HG03432 (cell line): ENCODE results near the gene PTDSS2.
"Not testable (repeated sequence)": the region's sequence is repeated elsewhere in the genome, so short reads cannot be mapped to it uniquely, and the experiment has no call there.

ENCODE experiments used
- ATAC-seq: cut with Tn5 transposase; IDR thresholded peaks from one replicate; pipeline ENCODE4 v1.9.1; 2021; ENCODE audit warnings: mild to moderate bottlenecking, moderate library complexity; ENCODE audit not compliant: unreplicated experiment

The PTDSS2 gene

GRCh38 chr11:429931-430456 is 20.1 kb upstream of the PTDSS2 start:
- ATAC-seq = no peak

GRCh38 chr11:431921-432320 is 18.2 kb upstream of the PTDSS2 start:
- no peak for ATAC-seq

- ATAC-seq = no peak
Observed at GRCh38 chr11:432501-433100, 17.5 kb upstream of the PTDSS2 start.

- ATAC-seq = no peak
Observed at GRCh38 chr11:433111-433510, 17.0 kb upstream of the PTDSS2 start.

- no peak for ATAC-seq
Observed at GRCh38 chr11:433641-434040, 16.4 kb upstream of the PTDSS2 start.

GRCh38 chr11:434496-434895 is 15.6 kb upstream of the PTDSS2 start:
- no peak for ATAC-seq

- not testable (repeated sequence) for ATAC-seq
Observed at GRCh38 chr11:434999-435740, 14.9 kb upstream of the PTDSS2 start.

GRCh38 chr11:437228-437870 is 12.7 kb upstream of the PTDSS2 start:
- no peak for ATAC-seq

- no peak for ATAC-seq
Observed at GRCh38 chr11:438101-438844, 11.8 kb upstream of the PTDSS2 start.

GRCh38 chr11:439315-440064 is 10.6 kb upstream of the PTDSS2 start:
- no peak for ATAC-seq

GRCh38 chr11:440065-441042 is 9.7 kb upstream of the PTDSS2 start:
- no peak for ATAC-seq

GRCh38 chr11:441043-441417 is 9.0 kb upstream of the PTDSS2 start:
- ATAC-seq = no peak

GRCh38 chr11:441418-442274 is 8.4 kb upstream of the PTDSS2 start, which contains the start of gene ANO9:
ANO9 (minus strand) TSS chr11:442011; CDS start chr11:441926, 85 bp downstream.
- peak; percentile 73 for ATAC-seq

GRCh38 chr11:442611-443081 is 7.4 kb upstream of the PTDSS2 start:
- ATAC-seq = no peak

GRCh38 chr11:443542-444199 is 6.4 kb upstream of the PTDSS2 start:
- ATAC-seq = no peak

- ATAC-seq = no peak
Observed at GRCh38 chr11:444396-445144, 5.5 kb upstream of the PTDSS2 start.
